HL-60 (cell line): ENCODE measurements around the gene CNGA1.

ENCODE experiments used
- DNase-seq, 2 experiments: peaks; one replicate each; pipeline ENCODE4 v3.0.0-alpha.2; 2010 to 2020; ENCODE audit warnings: low read depth in 1 of 2, low spot score in 1 of 2
- H3K27ac ChIP-seq: fragments of 250-450 bp; sonication (Bioruptor Pico); replicated peaks from 2 replicates; pipeline ENCODE4 v1.5.1; 2020; ENCODE audit warnings: mild to moderate bottlenecking, moderate library complexity
- H3K27me3 ChIP-seq: fragments of 250-450 bp; sonication (Bioruptor Pico); 2 replicates; pipeline ENCODE4 v1.5.1; 2021; ENCODE audit warnings: mild to moderate bottlenecking, moderate library complexity; ENCODE audit not compliant: insufficient read depth, poor library complexity, severe bottlenecking
- H3K4me3 ChIP-seq: replicated peaks from 2 replicates; pipeline ENCODE4 v1.5.1; 2011; ENCODE audit warnings: mild to moderate bottlenecking, control low read depth, low read length; ENCODE audit not compliant: insufficient read depth
- CTCF ChIP-seq: IDR thresholded peaks from one replicate; pipeline ENCODE4 v1.5.1; 2011; ENCODE audit warnings: low read length, control low read depth, inconsistent platforms; ENCODE audit not compliant: insufficient read depth
- GABPA ChIP-seq: IDR thresholded peaks from 2 replicates; pipeline ENCODE4 v1.6.1; 2012; ENCODE audit warnings: low read depth
- POLR2AphosphoS5 ChIP-seq: IDR thresholded peaks from 2 replicates; pipeline ENCODE4 v1.6.1; 2012; ENCODE audit warnings: low read depth
- SPI1 ChIP-seq: IDR thresholded peaks from 2 replicates; pipeline ENCODE4 v1.6.1; 2012; ENCODE audit warnings: low read depth, mild to moderate bottlenecking, borderline replicate concordance
- TF ChIP-seq, protein P1 (sequence below): IDR thresholded peaks from 2 replicates; pipeline ENCODE4 v1.6.1; 2012; ENCODE audit warnings: low read depth; ENCODE audit not compliant: insufficient replicate concordance

CNGA1 gene

DNA sequence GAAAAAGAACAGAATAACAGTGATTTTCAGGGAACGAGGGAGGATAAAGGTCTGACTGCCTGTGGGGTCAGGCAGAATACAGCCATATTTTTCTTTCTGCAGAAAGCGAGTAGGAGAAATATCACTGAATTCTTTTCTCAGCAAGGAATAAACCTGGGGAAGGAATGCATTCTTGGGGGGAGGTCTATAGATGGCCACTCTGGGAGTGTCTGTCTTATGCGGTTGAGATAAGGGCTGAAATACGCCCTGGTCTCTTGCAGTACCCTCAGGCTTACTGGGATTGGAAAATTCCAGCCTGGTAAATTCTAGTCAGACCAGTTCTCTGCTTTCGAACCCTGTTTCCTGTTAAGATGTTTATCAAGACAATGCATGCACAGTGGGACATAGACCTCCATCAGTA is 26.3 kb downstream of the CNGA1 start:
- Histone ChIP-seq H3K27ac (no peak overlapping the region), H3K4me3 (no peak overlapping the region), H3K27me3 (no peaks in the 10 kb centered on the region)
- TF ChIP-seq, protein P1, sequence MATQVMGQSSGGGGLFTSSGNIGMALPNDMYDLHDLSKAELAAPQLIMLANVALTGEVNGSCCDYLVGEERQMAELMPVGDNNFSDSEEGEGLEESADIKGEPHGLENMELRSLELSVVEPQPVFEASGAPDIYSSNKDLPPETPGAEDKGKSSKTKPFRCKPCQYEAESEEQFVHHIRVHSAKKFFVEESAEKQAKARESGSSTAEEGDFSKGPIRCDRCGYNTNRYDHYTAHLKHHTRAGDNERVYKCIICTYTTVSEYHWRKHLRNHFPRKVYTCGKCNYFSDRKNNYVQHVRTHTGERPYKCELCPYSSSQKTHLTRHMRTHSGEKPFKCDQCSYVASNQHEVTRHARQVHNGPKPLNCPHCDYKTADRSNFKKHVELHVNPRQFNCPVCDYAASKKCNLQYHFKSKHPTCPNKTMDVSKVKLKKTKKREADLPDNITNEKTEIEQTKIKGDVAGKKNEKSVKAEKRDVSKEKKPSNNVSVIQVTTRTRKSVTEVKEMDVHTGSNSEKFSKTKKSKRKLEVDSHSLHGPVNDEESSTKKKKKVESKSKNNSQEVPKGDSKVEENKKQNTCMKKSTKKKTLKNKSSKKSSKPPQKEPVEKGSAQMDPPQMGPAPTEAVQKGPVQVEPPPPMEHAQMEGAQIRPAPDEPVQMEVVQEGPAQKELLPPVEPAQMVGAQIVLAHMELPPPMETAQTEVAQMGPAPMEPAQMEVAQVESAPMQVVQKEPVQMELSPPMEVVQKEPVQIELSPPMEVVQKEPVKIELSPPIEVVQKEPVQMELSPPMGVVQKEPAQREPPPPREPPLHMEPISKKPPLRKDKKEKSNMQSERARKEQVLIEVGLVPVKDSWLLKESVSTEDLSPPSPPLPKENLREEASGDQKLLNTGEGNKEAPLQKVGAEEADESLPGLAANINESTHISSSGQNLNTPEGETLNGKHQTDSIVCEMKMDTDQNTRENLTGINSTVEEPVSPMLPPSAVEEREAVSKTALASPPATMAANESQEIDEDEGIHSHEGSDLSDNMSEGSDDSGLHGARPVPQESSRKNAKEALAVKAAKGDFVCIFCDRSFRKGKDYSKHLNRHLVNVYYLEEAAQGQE, result no peak
- TF ChIP-seq GABPA, result no peak
- no peak for DNase-seq

GRCh38 chr4:47974566-47974965 is 41.9 kb downstream of the CNGA1 start:
- peak; percentile 4 to 24 for DNase-seq
- no peaks in the 10 kb centered on the region for H3K27me3 ChIP-seq
- peak overlapping the region; percentile 39; the same call in 1 of the 2 replicates for H3K27ac ChIP-seq
- TF ChIP-seq GABPA, result no peak
- TF ChIP-seq SPI1, result no peak
- TF ChIP-seq POLR2AphosphoS5, result no peak
- TF ChIP-seq, protein P1, result no peak
- H3K4me3 ChIP-seq, result no peak overlapping the region

GRCh38 chr4:47972721-47973120 is 43.8 kb downstream of the CNGA1 start:
- H3K27ac ChIP-seq, result no peak overlapping the region
- TF ChIP-seq, protein P1, result no peak
- TF ChIP-seq POLR2AphosphoS5 (no peak), SPI1 (no peak), GABPA (no peak), CTCF (no peak)

DNA sequence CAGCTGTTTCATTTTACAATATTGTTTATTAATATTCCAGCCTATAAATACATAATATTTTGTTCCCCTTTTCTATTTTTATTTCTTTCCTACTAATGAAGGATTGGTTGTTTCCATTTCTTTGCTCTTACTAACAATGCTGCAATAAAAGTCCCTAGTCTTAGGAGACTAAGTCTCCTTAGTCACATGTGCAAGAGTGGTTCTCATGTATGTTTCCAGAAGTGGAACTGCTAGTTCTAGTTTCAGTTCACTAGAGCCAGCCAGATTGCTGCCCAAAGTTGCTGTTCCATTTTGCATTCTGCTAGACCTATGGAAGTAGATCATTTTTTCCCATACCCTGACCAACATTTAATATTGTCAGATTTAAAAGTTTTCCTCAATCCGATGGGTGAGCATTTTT is 44.3 kb downstream of the CNGA1 start:
- Histone ChIP-seq H3K27me3 (no peaks in the 10 kb centered on the region), H3K4me3 (no peak overlapping the region), H3K27ac (no peak overlapping the region)
- no peak for TF ChIP-seq GABPA
- no peak for TF ChIP-seq POLR2AphosphoS5
- no peak for TF ChIP-seq CTCF
- TF ChIP-seq, protein P1, result no peak
- no peak for TF ChIP-seq SPI1
- peak in 1 of 2 experiments; percentile 27 for DNase-seq

More at GRCh38 chr4:47972721-47973120, 43.8 kb downstream of the CNGA1 start:
- DNase-seq, result no peak
- Histone ChIP-seq H3K4me3 (no peak overlapping the region), H3K27me3 (no peaks in the 10 kb centered on the region)
